NCI-H1930 (cell line): Measurements from ENCODE around the gene EBF3.

Source experiments
- DNase-seq, 2 experiments: peaks; one replicate each; lab custom pipeline; 2025; lab: John Stamatoyannopoulos, UW

Gene EBF3

GRCh38 chr10:129958629-129959543, 5.2 kb downstream of the EBF3 start:
- no peak for DNase-seq

GRCh38 chr10:129958148-129958628, 5.9 kb downstream of the EBF3 start:
- DNase-seq: no peak

- DNase-seq: peak; percentile 33 to 69
Measured at GRCh38 chr10:129956876-129957673, 7.0 kb downstream of the EBF3 start.

GRCh38 chr10:129956286-129956670, 7.8 kb downstream of the EBF3 start:
- peak; percentile 15 to 62 for DNase-seq

GRCh38 chr10:129955601-129956285, 8.3 kb downstream of the EBF3 start:
- DNase-seq: peak in 1 of 2 experiments; percentile 62

- no peak for DNase-seq
Measured at GRCh38 chr10:129954492-129955315, 9.4 kb downstream of the EBF3 start.

GRCh38 chr10:129953119-129954051, 10.7 kb downstream of the EBF3 start:
- no peak for DNase-seq

GRCh38 chr10:129952378-129953118, 11.5 kb downstream of the EBF3 start:
- no peak for DNase-seq

GRCh38 chr10:129951970-129952265, 12.2 kb downstream of the EBF3 start:
- DNase-seq: no peak

- DNase-seq: no peak
Measured at GRCh38 chr10:129951101-129951969, 12.7 kb downstream of the EBF3 start.

GRCh38 chr10:129950676-129951075, 13.4 kb downstream of the EBF3 start:
- DNase-seq: no peak

GRCh38 chr10:129949891-129950291, 14.2 kb downstream of the EBF3 start:
- no peak for DNase-seq

GRCh38 chr10:129949411-129949810, 14.7 kb downstream of the EBF3 start:
- DNase-seq: no peak

GRCh38 chr10:129946859-129947258, 17.2 kb downstream of the EBF3 start:
- DNase-seq: no peak

GRCh38 chr10:129945941-129946760, 17.9 kb downstream of the EBF3 start:
- DNase-seq: no peak

- DNase-seq: no peak
Measured at GRCh38 chr10:129945526-129945925, 18.5 kb downstream of the EBF3 start.

- no peak for DNase-seq
Measured at GRCh38 chr10:129945064-129945463, 19.0 kb downstream of the EBF3 start.

- DNase-seq: no peak
Measured at GRCh38 chr10:129944456-129944855, 19.6 kb downstream of the EBF3 start.
